ENCODE measurements around the gene ARMC9.
A peak's percentile ranks its signal among the peaks of the same experiment; 100 is the strongest.
"Not testable (repeated sequence)": the region's sequence is repeated elsewhere in the genome, so short reads cannot be mapped to it uniquely, and the experiment has no call there.

The ARMC9 gene

DNA sequence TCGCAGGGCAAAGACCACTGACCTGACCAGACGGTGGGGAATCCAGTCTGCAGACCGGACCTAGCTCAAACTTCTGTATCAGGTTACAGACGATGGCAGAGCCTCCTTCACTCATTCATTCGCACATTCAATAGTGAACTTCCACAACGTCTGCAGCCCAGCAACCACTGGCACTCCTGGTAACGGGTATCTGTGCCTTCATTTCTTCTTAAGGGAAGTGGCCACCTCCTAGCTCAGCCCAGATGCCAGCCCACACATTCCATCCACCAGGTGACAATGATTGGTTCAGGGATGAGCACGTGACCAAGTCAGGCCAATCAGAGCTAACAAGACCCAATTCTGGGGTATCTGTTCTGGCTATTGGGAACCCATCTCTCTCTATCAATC, 15.9 kb upstream of the ARMC9 start:
- no peak for DNase-seq

DNA sequence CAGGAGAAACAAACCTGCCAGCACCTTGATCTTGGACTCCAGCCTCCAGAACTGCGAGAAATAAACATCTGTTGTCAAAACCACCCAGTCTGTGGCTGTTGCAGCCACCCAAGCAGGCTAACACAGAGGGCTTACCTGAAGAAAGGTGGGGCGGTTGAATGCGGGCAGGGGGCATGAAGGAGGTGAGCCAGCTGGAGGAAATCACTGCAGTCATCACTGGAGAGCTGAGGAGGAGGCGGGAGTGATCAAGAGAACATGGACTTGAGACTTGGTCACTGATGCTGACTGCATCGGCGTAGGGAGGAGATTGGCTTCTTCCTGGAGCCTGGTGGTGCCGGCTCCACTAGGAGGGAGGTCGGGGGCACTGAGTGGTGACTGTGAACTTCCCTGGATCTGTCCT, 14.6 kb upstream of the ARMC9 start:
- no peak for DNase-seq

DNA sequence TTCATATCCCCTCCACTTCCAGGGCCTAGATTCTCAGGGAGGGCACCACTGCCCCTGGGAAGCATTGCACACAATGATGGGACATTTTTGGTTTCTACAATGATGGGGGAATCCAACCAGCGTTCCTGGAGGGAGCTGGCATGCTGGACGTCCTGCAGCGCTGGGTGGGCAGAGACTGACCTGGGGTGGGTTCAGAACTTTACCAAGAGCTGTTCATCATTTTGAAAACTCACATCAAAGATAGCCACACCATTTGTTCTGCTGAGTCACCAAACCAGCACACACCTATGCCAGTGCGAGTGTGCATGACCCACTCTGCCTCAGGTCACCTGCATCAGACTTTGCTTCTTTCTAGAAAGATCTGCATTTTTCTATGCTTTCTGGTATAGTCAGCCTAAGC, 14.1 kb upstream of the ARMC9 start:
- DNase-seq, result no peak

DNA sequence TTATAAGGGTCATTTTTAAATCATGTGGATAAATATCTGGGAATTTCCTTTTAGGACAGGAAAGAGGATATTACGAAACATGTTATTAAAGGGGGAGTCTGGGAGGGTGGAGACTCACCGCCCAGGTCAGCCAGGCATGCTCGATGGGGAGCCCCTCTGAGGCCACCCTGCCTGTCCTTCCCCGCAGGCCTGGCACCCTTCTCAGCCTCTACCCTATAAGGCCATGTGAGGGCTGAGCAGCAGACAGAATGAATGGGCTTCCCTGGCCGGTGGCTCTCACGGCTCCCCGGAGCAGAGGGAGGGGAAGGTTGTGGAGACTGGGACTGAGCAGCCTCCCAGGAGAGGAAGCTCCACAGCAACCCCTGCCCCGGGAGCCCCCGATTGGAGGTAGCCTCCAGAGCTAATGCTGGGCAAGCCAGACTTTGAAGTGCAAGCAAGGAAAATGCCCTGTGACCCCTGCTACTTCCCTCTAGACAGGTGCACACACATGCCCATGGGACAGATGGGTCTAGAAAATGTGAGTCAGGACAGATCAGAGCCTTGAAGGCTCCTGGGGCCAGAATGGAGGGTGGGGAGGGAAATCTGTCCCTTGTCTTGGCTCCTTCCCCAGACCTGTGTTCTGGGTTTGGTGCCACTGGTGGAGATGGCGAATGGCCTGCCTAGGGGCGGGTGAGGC, 13.2 kb upstream of the ARMC9 start:
- no peak for DNase-seq

DNA sequence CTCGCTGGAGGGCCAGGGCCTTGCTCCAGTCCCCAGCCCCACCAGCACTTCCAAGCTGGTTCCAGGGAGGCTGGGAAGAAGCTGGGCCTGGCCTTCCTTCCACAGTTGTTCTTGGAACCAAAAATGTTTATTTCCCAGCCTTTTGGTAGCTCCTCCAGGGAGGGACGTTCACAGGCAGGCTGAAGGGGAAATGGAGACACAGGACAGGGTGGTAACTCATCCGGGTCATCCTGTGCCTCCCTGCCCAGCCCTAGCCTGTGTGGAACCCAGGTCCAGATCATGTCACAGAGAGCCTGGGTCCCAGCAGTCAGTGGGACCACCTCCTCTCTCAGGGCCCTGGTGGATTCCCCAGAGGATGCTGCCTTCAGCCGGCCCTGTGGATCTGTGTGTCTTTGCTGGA, 12.5 kb upstream of the ARMC9 start:
- DNase-seq, result no peak

DNA sequence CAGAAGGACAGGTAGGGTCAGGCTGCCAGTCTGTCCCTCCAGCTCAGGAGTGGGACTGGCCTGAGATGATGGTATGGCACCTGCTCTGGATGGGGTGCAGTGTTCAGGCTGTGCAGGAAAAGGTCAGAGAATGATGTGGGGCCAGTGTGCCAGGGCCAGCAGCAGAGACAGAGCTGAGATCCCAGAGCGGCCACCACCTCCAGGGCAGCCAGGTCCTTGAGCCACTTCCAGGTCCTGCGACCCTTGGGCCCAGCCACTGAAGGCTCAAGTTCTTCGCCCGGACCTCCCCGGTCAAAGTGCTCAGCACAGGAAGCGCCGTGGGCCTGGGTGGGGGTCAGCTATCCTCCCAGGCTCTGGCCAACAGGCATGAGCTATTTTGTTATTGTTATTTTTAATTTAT, 12.1 kb upstream of the ARMC9 start:
- no peak for DNase-seq

DNA sequence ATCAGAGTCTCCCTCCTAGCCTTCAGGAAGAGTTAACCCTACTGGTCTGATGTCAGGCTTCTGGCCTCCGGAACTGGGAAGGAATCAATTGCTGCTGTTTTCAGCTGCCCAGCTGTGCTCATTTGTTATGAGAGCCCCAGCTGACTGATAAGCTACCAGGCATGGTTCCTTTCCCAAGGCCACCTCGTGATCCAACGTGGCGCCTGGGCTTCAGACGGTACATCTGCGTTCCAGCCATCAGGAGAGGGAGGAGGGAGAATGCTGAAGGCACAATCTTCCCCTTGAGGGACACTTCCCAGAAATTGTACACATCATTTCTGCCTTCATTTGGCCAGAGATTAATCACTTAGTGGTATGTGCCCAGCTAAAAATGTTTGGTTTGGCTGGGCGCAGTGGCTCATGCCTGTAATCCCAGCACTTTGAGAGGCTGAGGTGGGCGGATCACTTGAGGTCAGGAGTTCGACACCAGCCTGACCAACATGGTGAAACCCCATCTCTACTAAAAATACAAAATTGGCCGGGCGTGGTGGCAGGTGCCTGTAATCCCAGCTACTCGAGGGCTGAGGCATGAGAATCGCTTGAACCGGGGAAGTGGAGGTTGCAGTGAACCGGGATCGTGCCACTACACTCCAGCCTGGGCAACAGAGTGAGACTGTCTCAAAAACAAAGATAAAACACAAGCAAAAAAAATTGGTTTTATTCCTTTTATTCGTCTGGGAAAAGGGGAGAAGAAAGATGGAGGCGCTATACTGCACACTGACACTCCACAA, 10.5 kb upstream of the ARMC9 start:
- no peak for DNase-seq

DNA sequence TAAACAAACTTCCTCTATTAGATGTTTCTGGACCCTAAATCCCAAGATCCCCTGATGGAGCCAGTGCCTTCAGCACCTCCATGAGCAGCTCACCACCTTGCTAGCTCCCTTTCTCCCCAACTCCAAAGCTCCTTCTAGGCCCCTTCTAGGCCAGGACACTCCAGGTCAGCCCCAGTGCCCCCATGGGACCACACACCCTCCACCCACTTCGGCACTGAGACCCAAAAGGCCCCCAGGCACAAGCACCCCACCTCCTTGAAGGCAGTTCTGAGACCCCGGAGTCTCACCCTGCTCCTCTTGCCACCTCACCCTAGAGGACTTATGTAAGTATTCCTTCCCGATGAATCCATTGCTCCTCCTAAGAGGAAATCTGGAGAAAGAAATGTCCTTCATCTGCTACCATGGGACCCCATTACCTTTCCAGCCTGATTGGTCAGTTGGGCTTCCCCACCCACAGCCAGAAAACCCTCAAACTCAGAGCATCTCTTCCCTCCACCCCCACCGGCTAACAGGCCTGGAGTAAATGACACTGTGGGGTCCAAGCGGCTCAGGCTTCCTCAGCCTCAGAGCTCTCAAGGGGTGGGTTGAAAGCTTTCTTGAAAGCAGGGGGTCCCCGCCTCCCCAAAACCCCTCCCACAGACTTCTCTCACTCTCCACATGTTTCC, 9.8 kb upstream of the ARMC9 start:
- DNase-seq, result no peak

DNA sequence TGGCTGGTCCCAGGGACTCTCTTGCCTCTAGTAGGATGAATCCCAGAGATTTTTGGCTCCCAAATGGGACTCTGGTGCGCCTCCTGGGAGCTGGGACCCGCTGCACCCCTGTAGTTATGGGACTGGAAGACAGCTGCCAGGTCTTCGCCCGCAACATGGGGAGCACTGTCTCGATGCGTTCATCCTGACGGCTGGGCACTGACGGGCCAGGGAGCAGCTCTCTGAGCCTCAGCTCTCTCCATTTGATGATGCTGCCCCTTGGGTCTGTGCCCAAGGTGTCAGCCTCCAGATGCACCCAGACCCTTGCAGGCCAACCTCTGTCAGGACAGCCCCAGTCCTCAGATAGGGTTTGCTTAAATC, 9.3 kb upstream of the ARMC9 start:
- no peak for DNase-seq

DNA sequence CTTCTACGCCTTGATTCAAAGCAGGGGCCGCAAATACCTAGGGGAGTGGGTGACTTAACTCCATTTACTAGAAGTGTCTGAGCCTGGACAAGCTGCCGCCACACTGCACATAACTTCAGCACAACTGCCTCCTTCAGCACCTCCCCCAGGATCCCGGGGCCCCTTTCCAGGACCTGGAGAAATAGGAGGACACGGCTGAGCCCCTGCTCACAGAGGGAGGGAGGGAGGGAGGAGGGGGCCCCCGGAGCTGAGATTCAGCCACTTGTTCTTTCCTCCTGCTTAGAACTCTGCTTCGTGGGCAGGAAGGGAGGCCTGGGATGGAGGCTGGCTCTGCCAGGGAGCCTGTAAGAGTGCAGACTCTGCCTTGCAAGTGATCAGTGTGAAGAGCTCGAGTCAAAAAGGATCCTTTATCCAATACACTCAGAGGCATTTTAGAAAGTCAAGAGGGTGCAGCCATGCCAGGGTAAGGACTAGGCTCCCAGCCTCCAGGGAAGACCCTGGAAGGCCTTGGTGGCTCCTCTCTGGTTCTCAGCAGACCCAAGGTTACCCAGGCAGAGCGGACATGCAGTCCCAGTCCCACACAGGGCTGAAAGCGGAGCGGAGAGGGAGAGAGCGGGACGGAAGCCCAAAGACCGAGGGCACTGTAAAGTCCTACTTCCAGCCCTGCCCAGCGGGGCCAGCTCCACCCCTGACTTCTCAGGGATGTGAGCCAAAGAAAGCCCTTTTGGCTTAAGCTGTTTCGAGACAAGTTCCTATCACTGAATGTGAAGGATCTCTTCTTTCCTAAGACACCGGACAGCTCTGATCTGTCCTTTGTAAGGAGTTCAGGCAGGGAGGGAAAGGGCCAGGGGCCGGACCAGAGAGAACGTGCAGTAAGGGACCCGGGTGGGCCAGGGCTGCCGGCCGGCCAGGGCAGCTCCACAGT, 8.6 kb upstream of the ARMC9 start:
- DNase-seq, result no peak

DNA sequence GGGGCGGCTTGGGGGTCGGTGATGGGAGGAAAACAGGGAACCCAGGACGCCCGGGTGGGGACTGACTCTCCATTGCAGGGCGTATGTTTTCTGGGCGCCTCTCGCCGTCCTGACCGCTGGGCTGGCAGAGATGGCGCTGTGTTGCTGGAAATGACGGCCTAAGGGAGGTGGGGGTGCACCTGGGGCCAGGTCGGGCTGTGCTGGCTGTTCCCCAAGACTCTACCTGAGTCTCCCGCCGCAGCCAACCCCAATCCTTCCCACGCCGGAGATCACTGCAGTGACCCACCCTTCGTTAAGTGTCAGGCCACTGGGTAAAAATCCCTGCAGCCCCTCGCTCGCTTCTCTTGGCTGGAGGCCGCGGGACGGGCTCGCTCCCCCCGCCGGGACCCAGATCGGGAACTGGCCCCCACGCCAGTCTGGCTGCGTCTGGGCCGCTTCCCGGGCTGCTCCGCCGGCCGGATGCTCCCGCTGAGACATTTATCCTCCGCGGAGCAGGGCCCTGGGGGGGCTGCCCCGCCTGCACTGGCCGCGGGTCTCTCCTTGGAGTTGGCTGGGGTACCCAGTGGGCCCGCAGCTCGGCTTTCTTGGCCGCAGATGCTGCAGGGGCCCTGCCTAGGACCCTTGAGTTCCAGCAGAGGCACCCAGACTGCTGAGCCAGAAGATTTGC, 7.8 kb upstream of the ARMC9 start:
- DNase-seq, result no peak

DNA sequence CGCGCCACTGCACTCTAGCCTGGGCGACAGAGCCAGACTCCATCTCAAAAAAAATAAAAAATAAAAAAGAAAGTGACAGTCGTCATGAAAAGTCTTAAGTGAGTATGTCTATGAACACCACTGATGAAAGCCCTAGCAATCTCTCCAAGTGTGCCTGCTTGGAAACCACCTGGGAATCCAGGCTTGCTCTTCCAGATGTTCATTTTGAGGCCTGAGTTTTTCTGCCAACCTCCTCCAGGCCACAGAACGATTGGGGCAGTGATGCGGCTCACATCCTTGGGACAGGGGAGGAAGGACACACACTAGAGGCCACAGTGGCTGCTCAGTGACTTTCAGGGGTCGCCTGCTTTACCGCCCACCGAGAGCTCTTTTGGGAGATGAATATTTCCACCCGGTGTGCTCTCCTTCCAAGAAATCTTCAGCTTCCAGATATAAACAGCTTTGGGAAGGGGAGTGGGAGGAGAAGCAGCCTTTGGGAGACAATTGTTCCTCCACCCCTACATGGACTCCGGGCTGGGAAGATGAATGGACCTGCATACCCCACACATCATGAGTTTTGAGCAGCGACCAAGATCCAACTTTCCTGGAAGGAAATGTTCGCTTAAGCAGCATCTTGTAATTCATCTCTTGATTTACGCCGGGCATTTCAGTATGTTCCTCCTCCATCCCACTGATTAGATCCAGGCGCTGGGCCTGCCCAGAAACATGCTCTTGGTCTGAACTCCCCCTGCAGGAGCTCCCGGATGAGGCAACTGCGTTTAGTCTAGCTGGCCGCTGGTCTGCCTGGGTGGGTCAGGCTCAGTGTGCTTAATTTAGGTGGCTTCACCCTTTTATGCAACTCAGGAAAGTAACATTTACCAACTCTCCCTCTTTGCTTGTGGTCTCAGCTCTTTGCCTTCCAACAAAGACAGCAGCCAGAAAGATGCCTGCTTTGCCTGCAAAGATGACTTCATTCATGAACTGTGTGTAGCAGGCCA, 6.2 kb upstream of the ARMC9 start:
- DNase-seq, result peak in 1 of 2 experiments; percentile 5

DNA sequence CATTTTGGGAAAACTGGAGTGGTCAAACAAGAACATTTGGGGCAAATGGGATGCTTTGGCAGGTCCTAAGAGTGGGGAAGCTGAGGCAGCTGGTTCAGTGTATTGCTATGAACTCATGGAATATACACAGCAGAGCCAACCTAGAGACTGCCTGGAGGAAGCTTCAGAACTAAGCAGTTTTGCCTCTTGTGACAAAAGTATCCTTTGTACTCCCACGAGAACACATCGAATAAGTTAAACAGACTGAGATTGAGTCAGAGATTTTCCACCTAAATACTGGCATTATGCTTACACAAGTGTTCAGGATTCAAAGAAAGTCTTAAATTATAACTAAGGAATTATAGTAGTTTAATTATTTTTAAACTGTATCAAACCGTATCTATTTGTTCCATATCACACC, 5.2 kb upstream of the ARMC9 start:
- no peak for DNase-seq

DNA sequence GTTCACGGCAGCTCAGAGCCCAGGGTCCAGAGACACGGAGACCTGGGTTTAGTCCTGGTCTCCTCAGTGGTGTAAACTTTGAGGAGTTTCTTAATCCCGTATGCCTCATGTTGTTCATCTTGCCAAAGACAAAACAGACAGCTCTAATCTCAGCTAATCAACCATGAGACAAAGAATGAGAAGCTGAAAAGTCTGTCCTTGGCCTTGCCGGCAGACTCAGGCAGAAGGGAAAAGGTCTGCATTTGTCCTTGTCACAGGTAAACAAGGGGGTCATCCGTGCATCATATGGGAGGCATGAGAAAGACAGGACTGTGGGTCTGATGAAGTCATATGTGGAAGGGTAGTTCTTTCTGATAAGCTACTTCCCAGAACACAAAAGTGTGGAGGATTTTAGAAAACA, 1.8 kb upstream of the ARMC9 start:
- no peak for DNase-seq

DNA sequence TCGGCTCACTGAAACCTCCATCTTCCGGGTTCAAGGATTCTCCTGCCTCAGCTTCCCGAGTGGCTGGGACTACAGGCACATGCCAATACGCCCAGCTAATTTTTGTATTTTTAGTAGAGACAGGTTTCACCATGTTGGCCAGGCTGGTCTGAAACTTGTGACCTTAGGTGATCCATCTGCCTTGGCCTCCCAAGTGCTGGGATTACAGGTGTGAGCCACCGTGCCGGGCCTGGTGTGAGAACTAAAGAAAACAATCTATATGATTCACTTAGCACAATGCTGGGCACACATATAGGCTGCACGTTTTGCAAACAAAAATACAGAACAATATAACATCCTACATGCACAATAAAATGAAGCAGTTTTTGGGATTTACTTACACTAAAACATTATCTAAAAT, 1.2 kb upstream of the ARMC9 start:
- not testable (repeated sequence) for DNase-seq

DNA sequence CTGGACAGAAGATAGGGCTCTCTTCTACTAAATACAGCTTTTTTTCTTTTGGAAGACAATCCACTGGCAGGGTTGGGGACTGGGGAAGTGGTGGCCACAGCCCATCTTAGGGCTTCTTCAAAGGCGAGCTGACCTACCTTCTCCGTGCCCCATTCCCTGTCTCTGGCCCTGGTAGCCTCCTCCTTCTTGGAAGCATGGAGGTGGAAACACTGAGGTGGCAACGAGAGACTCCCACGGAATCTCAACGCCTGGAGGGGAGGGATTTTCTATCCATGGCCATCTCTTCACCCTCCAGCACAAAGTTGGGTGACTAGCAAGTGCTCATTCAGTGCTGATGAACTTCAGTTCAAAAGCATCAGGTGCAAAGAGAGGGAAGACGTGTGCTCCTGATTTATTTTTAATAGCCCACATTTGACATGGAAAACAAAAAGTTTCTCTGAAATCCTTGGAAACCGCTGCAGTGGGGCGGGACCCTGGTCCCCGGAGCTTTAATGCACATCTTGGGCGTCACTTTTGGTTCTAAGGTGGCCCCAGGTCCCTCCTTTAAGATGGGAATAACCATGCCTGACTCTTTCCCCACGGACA, 633 bp upstream of the ARMC9 start:
- DNase-seq, result no peak

DNA sequence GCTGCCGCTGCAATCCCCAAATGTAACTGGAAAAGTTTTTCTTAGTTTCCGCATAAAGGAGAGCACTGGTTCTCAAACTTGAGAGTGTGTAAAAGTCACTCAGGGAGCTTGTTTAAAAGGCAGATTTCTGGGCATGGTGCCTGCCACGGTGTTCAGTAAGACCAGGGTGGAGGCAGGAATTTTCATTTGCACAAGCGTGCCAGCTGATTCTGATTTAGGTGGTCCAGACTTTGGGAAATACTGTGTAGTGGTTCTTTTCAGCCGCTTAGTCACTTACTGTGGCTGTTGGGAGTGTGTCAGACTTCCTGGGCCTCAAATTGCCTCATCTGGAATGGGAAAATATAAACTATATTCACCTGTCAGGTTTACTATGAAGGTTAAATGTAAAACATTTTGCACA, 788 bp downstream of the ARMC9 start:
- no peak for DNase-seq

DNA sequence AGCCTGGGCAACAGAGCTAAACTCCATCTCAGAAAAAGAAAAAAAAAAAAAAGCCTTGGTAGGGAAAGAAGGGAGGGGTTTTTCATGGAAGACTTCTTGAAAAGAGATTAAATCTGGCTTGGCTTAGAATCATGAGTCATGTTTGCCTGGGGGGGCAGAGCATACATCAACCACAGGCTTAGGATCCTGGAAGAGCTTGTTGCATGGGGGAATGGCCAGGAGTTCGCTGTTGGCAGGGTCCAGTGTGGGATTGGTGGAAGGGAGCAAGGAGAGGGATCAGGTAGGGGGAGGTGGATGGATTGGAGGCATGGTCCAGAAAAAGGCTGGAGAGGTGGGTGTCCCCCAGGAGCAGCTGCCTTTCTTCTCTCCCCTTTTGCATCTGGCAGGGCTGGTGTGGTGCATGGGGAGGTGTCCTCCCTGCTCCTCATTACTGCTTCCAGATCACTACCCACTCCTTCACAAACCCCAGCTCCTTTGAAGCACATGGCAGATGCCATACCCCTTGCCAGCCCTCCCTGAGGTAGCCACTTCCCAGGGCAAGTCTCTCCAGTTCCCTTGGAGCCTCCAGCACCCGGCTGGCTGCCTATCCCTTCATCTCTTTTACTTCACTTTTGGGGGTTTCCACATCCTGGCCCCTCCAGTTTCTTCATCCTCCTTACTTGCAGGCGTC, 2.5 kb downstream of the ARMC9 start:
- no peak for DNase-seq

DNA sequence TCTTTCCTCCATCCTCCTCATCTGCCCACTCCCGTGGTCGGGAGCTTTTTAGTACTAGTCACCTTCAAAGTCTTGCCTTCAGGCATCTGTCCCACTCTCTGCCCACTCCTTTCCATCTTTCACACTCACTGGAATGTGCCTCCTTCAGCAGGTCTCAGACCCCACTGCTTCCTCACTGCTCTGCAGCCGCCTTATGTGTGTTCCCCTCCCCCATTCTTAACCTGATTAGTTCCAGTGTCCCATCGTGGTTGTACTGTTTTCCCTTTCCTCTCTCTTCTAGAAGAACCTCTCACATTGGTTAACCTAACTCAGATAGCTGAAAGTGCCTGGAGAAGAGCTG, 3.0 kb downstream of the ARMC9 start:
- no peak for DNase-seq

DNA sequence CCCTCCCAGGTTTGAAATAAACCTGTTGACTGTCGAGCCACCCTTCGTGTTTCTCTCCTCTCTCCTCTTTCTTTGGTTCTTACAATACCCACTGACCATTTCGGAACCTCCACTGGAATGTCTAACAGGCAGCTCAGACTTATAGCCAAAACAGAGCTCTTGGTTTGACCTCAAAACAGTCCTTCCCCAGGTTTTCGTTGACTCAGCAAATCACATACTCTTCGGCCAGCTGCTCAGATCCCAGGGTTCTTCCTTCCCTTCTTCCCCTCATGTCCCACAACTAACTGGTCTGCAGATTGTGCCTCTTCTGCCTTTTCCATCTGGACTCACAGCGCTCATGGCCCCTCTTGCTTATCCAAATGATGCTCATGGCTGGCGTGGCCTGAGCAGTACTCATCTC, 4.7 kb downstream of the ARMC9 start:
- DNase-seq, result no peak

DNA sequence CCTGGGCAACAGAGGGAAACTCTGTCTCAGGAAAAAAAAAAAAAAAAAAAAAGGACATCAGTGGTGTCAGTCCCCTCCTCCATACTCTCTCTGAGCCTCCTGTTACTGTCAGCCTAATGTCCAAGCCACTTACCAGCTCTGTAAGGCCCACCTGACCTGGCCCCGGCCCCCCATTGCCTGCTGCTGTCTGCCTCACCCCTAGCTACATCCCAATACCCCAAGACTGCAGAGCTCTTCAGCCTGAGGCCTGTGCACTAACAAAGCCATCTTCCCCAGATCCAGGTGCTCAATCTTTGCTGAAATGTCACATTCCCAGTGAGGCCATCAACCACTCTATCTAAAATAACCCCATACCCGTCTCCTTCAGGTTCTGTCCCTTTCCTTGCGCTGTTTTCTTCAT, 5.7 kb downstream of the ARMC9 start:
- DNase-seq, result no peak
